Measurements from ENCODE around the gene DYNC1LI2. TPM values are rescaled to one million over a fixed set of nuclear protein-coding genes. Genes with fewer than 3 reads are reported as not detected.

The DYNC1LI2 gene
- total and polyA plus RNA-seq, 10 of the 15 experiments (the other 5 are each of a cell fraction or from before 2014, with no cell fraction given): 6.0 to 46.5 (median 33.7) TPM

DNA sequence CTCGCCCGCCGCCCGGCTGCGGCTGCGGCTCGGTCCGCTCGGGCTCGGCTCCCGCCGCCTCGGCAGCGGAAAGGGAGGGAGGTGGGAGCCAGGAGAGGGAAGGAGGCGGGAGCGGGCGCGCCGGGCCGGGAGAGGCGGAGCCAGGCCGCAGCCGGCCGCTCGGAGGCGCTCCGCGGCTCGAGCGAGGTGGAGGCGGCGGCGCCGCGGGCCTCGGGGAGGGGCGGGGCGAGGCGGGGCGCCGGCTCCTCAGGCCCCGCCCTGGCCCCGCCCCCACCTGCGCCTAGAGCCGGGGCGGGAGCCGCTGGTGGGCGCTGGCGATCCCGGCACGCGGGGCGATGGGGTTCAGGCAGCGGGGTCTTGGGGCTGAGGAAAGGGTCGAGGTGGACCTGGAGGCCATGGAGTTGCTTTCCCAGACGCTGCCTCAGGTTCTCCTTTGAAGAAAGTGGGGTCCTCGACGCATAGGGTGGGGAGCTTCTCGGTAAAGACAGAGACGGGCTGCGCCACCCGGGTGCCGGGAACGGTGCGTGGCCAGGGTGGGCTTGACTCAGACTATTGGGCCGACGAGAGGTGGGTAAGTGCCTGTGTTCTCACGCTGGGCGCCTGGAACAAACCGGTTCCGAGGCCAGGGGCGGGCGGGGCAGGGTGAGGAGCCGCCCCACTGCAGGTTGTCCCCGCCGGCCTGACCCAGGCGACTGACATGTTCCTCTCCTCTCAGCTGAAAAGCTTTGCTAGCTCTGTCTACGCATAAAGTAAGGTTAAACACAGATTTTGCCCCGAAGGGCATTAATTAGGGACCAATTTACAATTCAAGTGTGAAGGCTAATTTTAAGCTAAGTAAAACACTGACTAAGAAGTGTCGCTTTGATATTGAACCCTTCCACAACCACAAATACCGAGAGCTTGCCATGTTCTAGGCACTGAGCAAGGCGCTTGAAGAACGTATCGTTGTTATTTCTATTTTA, 54.5 kb downstream of the DYNC1LI2 start, which contains the start of gene CMTM4:
Gene CMTM4 (minus strand): TSS at position 75 of the 962 bp plus-strand sequence. CDS start 218 bp downstream, outside the sequence.
- peak within 1 kb of the TSS; percentile 53; the same call in 1 of the 2 replicates for H3K4me3 ChIP-seq
- POLR2A ChIA-PET: interaction anchor here (0.6 kb wide), 1 partner anchor 115 kb away, joined by 3 read pairs; no protein-coding TSS in a partner anchor

More for the DNA sequence above, 54.5 kb downstream of the DYNC1LI2 start, which contains the start of gene CMTM4:
- BruUV-seq (replicated peaks): no TSS peak
- Histone ChIP-seq H3K27me3 (replicated peaks in 1 of 2; ENCODE audit: control insufficient read depth in 2 of 2, insufficient read depth in 2 of 2, low read length in 1 of 2) (peaks cover 0 to 12% of the 10 kb centered on the region in 2 experiments), H3K4me1 (ENCODE audit: control insufficient read depth, insufficient read depth, low read length) (no peaks in the 10 kb centered on the region), H3K36me3 (ENCODE audit: control insufficient read depth in 2 of 2, insufficient read depth in 2 of 2, low read length in 1 of 2) (no peaks in the 10 kb centered on the region), H3K9ac (ENCODE audit: control insufficient read depth, insufficient read depth, low read length) (no peak within 1 kb of the TSS), H3K9me3 (replicated peaks; ENCODE audit: control insufficient read depth, insufficient read depth, low read length) (no peaks in the 10 kb centered on the region), H4K20me1 (ENCODE audit: control insufficient read depth, insufficient read depth) (no peaks in the 10 kb centered on the region), H2AFZ (ENCODE audit: control insufficient read depth, low read depth, low read length) (peak within 1 kb of the TSS; percentile 62), H3K79me2 (ENCODE audit: control insufficient read depth, insufficient read depth, low read length) (no peaks in the 10 kb centered on the region), H3K27ac (ENCODE audit: control insufficient read depth, insufficient read depth) (no peak within 1 kb of the TSS), H3K4me2 (ENCODE audit: control insufficient read depth, insufficient read depth) (peak within 1 kb of the TSS; percentile 88)
- ATAC-seq (peak; percentile 96), FAIRE-seq (no peak), DNase-seq (ENCODE audit: low read depth, low spot score) (no peak)
- in situ Hi-C loops (cut with MboI): no loop called here
- ChIA-PET RAD21 (ENCODE audit: unreplicated experiment) (no interaction called here), CTCF (interaction anchor here (0.6 to 2.0 kb wide), 7 partner anchors 33 to 169 kb away, joined by 3 to 8 read pairs (median 3); partner anchors contain the start of gene NAE1), SMC1A (ENCODE audit: uncharacterized antibody, unreplicated experiment) (interaction anchor here (1.6 kb wide), 1 partner anchor 46 kb away, joined by 4 read pairs; no protein-coding TSS in a partner anchor)
- TF ChIP-seq EGR1 (IDR thresholded peaks at IDR 0.05; ENCODE audit: borderline replicate concordance in 1 of 2, low read depth in 2 of 2, low read length in 2 of 2) (peak in 1 of 2 experiments; percentile 31; a peak in 1 of 3 replicates), GATAD2B (conservative IDR thresholded peaks at IDR 0.05; ENCODE audit: low read depth) (0 out of 2 replicates have a peak, but pooled peaks have one; percentile 14), RB1 (IDR thresholded peaks at IDR 0.05; ENCODE audit: borderline replicate concordance) (peak; percentile 32; the same call in 1 of the 2 replicates), BHLHE40 (IDR thresholded peaks at IDR 0.05; ENCODE audit: borderline replicate concordance in 1 of 2, low read depth in 2 of 2, low read length in 1 of 2) (peak in 1 of 2 experiments; percentile 50; a peak in 2 of 4 replicates), SUZ12 (IDR thresholded peaks at IDR 0.05; ENCODE audit: unreplicated experiment) (peak; percentile 20), IKZF1 (conservative IDR thresholded peaks at IDR 0.05) (peak; percentile 52), CHD1 (IDR thresholded peaks at IDR 0.05; ENCODE audit: low read depth, low read length) (no peak), NFIC (IDR thresholded peaks at IDR 0.05; ENCODE audit: low read depth, low read length) (no peak)
- TF ChIP-seq, protein P1, sequence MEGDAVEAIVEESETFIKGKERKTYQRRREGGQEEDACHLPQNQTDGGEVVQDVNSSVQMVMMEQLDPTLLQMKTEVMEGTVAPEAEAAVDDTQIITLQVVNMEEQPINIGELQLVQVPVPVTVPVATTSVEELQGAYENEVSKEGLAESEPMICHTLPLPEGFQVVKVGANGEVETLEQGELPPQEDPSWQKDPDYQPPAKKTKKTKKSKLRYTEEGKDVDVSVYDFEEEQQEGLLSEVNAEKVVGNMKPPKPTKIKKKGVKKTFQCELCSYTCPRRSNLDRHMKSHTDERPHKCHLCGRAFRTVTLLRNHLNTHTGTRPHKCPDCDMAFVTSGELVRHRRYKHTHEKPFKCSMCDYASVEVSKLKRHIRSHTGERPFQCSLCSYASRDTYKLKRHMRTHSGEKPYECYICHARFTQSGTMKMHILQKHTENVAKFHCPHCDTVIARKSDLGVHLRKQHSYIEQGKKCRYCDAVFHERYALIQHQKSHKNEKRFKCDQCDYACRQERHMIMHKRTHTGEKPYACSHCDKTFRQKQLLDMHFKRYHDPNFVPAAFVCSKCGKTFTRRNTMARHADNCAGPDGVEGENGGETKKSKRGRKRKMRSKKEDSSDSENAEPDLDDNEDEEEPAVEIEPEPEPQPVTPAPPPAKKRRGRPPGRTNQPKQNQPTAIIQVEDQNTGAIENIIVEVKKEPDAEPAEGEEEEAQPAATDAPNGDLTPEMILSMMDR (IDR thresholded peaks at IDR 0.05 in 2 of 3, conservative IDR thresholded peaks at IDR 0.05 in 1 of 3; ENCODE audit: control insufficient read depth in 2 of 3, extremely low read depth in 1 of 3, insufficient read depth in 1 of 3, low read depth in 3 of 3, low read length in 3 of 3): peak in 1 of 3 experiments; percentile 37; a peak in 1 of 6 replicates
- intact Hi-C loops (cut with micrococcal nuclease; ENCODE audit: unreplicated experiment): no loop called here
- 8% methylated on average over 27 of the region's 84 CpGs for WGBS (ENCODE audit: insufficient coverage, insufficient replicate concordance, low lambda C conversion rate, missing lambda C conversion rate)
